AG04450 (cell line): ENCODE measurements around the gene IQCN. TPM values are rescaled to one million over a fixed set of nuclear protein-coding genes. Genes with fewer than 3 reads are reported as not detected.
A peak's percentile ranks its signal among the peaks of the same experiment; 100 is the strongest.

Source experiments
- CTCF ChIA-PET: fragments of 300-600, 350-600 bp; formaldehyde crosslinking; extraction: SDS; loops from one replicate; lab custom pipeline; 2022; ENCODE audit warnings: antibody characterized with exemption, inconsistent platforms; lab: Charles Lee
- POLR2A ChIA-PET: fragments of 350-600 bp; formaldehyde crosslinking; extraction: SDS; loops from one replicate; lab custom pipeline; 2021; ENCODE audit warnings: antibody characterized with exemption, inconsistent platforms; lab: Yijun Ruan, JAX
- DNase-seq: peaks from one replicate; pipeline ENCODE4 v3.0.0-alpha.2; 2011; ENCODE audit warnings: low read depth, low spot score
- H3K27ac ChIP-seq: one replicate; pipeline ENCODE4 v1.5.1; 2012; ENCODE audit warnings: low read depth, low read length, control low read depth
- H3K27me3 ChIP-seq: one replicate; pipeline ENCODE4 v1.6.0; 2012; ENCODE audit warnings: low read length; ENCODE audit not compliant: control insufficient read depth, insufficient read depth
- H3K4me3 ChIP-seq: 2 replicates; pipeline ENCODE4 v1.5.1; 2011; ENCODE audit warnings: mild to moderate bottlenecking, low read depth, low read length, control low read depth
- H3K9me3 ChIP-seq: 2 replicates; pipeline ENCODE4 v1.5.1; 2012; ENCODE audit warnings: low read length; ENCODE audit not compliant: control insufficient read depth, insufficient read depth
- polyA plus RNA-seq: library from polyadenylated mRNA; depleted of rRNA; stranded (reverse); fragments of >200 nt; gene quantifications from 2 replicates; pipeline ENCODE4 v1.2.3, GENCODE V29; 2011
- TF ChIP-seq, protein P1 (sequence below): IDR thresholded peaks from 2 replicates; pipeline ENCODE4 v1.5.1; 2011; ENCODE audit warnings: low read depth, low read length, control low read depth, inconsistent platforms

Gene IQCN
- polyA plus RNA-seq, 1 experiment: 0.45 TPM

DNA sequence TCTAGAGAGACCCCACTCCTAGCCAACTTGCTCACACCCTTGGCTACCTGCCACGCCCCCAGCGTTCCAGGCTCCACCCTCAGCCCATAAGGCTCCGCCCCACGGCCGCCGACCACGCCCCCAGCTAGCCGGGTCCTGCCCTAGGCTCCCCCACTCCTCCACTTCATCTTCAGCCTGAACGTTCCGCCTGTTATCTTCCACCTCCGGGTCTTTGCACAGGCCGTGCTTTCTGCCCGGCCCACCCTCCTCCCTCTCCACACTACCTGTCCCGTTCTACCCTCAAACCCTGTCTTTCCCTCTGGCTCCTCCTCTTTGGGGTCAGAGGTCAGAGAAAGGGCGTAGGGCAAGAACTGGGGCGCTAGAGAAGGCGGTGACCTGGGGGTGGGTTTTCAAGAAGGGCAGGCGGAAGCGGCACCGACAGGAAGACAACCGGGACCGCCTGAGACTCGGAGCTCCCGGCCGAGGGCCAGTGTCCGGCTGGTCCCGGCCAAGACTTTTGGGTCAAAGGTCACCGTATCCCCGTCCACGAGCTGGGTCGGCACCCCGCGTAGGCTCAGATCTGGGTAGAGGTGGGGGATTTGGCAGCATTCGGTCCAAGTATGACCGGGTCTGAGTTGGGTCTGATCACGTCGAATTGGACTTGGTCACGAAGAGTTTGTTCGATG lies 50.3 kb downstream of the IQCN start:
- CTCF ChIA-PET: interaction anchor here (0.5 to 2.3 kb wide), 8 partner anchors 16 to 117 kb away, joined by 3 to 19 read pairs (median 5); no protein-coding TSS in a partner anchor
- DNase-seq: no peak
- Histone ChIP-seq H3K9me3 (peaks cover 3% of the 10 kb centered on the region; the same call in 1 of the 2 replicates), H3K27me3 (peaks cover 5% of the 10 kb centered on the region), H3K4me3 (peak overlapping the region; percentile 64), H3K27ac (no peak overlapping the region)
- POLR2A ChIA-PET: interaction anchor here (0.6 to 2.3 kb wide), 6 partner anchors 16 to 75 kb away, joined by 3 to 10 read pairs (median 4); partner anchors contain the start of genes MPV17L2 and RAB3A
- TF ChIP-seq, protein P1, sequence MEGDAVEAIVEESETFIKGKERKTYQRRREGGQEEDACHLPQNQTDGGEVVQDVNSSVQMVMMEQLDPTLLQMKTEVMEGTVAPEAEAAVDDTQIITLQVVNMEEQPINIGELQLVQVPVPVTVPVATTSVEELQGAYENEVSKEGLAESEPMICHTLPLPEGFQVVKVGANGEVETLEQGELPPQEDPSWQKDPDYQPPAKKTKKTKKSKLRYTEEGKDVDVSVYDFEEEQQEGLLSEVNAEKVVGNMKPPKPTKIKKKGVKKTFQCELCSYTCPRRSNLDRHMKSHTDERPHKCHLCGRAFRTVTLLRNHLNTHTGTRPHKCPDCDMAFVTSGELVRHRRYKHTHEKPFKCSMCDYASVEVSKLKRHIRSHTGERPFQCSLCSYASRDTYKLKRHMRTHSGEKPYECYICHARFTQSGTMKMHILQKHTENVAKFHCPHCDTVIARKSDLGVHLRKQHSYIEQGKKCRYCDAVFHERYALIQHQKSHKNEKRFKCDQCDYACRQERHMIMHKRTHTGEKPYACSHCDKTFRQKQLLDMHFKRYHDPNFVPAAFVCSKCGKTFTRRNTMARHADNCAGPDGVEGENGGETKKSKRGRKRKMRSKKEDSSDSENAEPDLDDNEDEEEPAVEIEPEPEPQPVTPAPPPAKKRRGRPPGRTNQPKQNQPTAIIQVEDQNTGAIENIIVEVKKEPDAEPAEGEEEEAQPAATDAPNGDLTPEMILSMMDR: no peak

DNA sequence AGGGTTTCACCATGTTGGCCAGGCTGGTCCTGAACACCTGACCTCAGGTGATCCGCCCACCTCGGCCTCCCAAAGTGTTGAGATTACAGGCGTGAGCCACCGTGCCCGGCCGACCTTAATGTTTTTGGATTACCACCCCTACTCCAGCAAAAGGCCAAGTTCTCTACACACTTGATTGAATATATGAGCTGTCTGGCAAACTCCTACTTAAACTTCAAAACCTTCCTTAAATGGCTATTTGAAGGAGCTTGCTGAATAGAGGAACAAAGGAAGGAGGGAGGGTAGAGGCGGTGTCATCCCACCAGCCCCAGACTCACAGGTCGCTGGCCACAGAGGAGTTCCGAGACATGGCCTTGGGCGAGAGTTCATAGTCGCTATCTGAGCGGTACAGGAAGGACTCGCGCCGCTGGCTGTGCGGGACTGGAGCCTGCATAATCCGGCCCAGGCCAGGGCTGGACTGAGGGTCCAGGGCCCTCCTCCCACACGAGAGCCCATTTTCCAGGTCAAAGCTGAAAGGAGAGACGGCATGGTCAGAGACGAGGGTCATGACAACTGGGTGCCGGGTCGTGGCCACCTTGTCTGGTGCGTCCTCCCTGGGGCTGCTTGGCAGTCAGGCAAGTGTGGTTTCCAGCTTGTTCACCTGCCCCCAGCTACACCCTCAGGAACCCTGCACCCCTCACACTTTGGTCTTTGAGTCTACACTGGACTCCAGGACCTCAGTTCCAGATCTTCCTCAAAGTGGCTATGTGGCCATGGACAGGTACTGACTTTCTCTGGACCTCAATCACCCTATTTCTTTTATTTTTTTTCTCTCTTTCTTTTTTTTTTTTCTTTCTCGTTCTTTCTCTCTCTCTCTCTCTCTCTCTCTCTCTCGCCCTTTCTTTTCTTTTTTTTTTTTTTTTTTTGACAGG lies 52.2 kb downstream of the IQCN start:
- TF ChIP-seq, protein P1: no peak
- Histone ChIP-seq H3K27me3 (peaks cover 2% of the 10 kb centered on the region), H3K9me3 (peaks cover 3% of the 10 kb centered on the region; the same call in 1 of the 2 replicates), H3K27ac (no peak overlapping the region), H3K4me3 (no peak overlapping the region)
- CTCF ChIA-PET: interaction anchor here (0.6 to 1.7 kb wide), 3 partner anchors 13 to 107 kb away, joined by 3 to 8 read pairs (median 3); no protein-coding TSS in a partner anchor
- POLR2A ChIA-PET: interaction anchor here (0.5 to 0.7 kb wide), 4 partner anchors 12 to 164 kb away, joined by 3 to 12 read pairs (median 5); no protein-coding TSS in a partner anchor
- DNase-seq: no peak

DNA sequence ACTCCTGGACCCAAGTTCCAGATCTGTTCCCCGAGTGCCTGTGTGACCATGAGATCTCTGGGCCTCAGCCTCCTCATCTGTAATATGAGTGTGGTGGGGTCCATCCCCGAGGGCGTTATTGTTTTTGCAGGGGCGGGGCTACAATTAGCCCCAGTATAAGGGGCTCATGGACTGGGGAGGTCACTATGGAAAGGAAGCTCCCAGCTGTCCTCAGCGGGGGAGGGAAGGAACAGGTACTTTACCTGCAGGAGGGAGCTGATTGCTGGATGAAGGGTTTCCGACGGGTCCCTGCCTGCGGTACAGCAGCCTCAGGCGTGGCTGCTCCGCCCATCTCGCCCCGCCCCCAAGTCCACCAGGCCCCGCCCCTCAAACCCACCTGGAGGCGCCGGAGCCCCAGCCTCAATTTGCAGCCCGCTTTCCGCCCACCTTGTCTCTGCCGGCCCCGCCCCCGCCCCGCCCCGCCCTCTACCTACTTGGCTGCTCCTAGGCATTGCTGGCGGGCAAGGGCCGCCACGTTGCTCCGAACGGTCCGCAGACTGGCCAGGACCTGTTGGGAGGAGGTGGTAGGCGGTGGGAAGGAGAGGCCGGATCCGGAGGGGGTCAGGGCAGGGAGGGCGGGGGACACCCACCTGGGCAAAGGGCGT lies 53.5 kb downstream of the IQCN start:
- DNase-seq: no peak
- H3K9me3 ChIP-seq: peaks cover 3% of the 10 kb centered on the region; the same call in 1 of the 2 replicates
- ChIA-PET CTCF (interaction anchor here (1.7 to 1.9 kb wide), 2 partner anchors 31 kb away, joined by 7 to 8 read pairs; no protein-coding TSS in a partner anchor), POLR2A (interaction anchor here (0.5 kb wide), 1 partner anchor 94 kb away, joined by 3 read pairs; no protein-coding TSS in a partner anchor)
- TF ChIP-seq, protein P1: no peak
- peaks cover 2% of the 10 kb centered on the region for H3K27me3 ChIP-seq
- H3K27ac ChIP-seq: no peak overlapping the region
- H3K4me3 ChIP-seq: no peak overlapping the region

DNA sequence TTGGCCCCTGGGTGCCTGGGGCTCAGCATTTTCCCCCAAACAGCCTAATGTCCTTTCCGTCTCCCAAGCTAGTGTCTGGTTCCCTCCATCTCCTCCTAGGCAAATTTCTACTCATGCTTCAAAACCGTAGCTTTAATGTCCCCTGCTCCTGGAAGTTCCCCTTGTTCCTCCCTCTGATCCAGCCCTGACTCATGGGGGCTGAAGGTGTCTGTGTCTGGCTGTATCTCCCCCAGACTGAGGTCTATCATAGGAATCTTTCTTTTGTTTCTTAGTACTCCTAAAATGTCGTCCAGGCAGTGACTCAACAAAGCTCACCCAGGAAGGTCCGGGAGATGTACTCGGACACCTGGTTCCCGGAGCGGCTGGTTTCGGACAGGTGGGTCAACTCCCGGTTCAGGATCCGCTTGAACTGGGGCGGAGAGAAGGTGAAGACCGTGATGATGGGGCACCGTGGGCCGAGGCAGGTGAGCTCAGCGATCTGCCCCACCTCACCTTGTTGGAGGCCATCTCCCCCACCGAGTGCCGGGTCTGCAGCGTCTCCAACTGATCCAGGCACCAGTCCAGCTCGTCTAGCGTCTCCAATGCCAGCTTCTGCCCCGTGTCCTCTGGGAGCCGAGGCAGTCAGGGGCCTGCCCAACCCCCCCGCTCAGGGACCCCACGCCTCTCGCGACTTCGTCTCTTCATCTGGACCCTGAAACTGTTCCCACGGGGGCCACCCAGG lies 54.2 kb downstream of the IQCN start:
- TF ChIP-seq, protein P1: no peak
- POLR2A ChIA-PET: interaction anchor here (0.5 kb wide), 1 partner anchor 93 kb away, joined by 3 read pairs; no protein-coding TSS in a partner anchor
- peaks cover 3% of the 10 kb centered on the region; the same call in 1 of the 2 replicates for H3K9me3 ChIP-seq
- H3K4me3 ChIP-seq: no peak overlapping the region
- H3K27me3 ChIP-seq: no peaks in the 10 kb centered on the region
- no peak for DNase-seq
- no peak overlapping the region for H3K27ac ChIP-seq
- CTCF ChIA-PET: interaction anchor here (0.8 to 1.9 kb wide), 2 partner anchors 12 to 32 kb away, joined by 4 to 7 read pairs; no protein-coding TSS in a partner anchor
